Rectal smooth muscle tissue (tissue), 1 donor: Measurements from ENCODE around the gene PLCB4.

Experiments
- H3K27ac ChIP-seq: one replicate; pipeline ENCODE4 v1.7.0; 2013; ENCODE audit warnings: low read depth, low read length, inconsistent platforms
- H3K27me3 ChIP-seq: one replicate; pipeline ENCODE4 v1.7.0; 2013; ENCODE audit warnings: low read length; ENCODE audit not compliant: control insufficient read depth, insufficient read depth
- H3K36me3 ChIP-seq: one replicate; pipeline ENCODE4 v1.7.0; 2013; ENCODE audit warnings: low read length; ENCODE audit not compliant: control insufficient read depth, insufficient read depth
- H3K4me1 ChIP-seq: one replicate; pipeline ENCODE4 v1.7.0; 2013; ENCODE audit warnings: low read length; ENCODE audit not compliant: control insufficient read depth, insufficient read depth
- H3K4me3 ChIP-seq: one replicate; pipeline ENCODE4 v1.7.0; 2013; ENCODE audit warnings: low read length
- H3K9ac ChIP-seq: one replicate; pipeline ENCODE4 v1.7.0; 2013; ENCODE audit warnings: low read length

Gene PLCB4

GRCh38 chr20:9503526-9504245 lies 434.8 kb downstream of the PLCB4 start:
- Histone ChIP-seq H3K9ac (no peak overlapping the region), H3K4me1 (no peaks in the 10 kb centered on the region), H3K4me3 (no peak overlapping the region), H3K27me3 (peaks cover 17% of the 10 kb centered on the region), H3K36me3 (no peaks in the 10 kb centered on the region), H3K27ac (no peak overlapping the region)

- H3K4me3 ChIP-seq: no peak overlapping the region
- no peaks in the 10 kb centered on the region for H3K36me3 ChIP-seq
- no peak overlapping the region for H3K27ac ChIP-seq
- no peaks in the 10 kb centered on the region for H3K4me1 ChIP-seq
- peaks cover 17% of the 10 kb centered on the region for H3K27me3 ChIP-seq
- H3K9ac ChIP-seq: no peak overlapping the region
Observed at GRCh38 chr20:9506280-9506821, 437.5 kb downstream of the PLCB4 start.

- no peak overlapping the region for H3K27ac ChIP-seq
- peaks cover 17% of the 10 kb centered on the region for H3K27me3 ChIP-seq
- H3K4me3 ChIP-seq: no peak overlapping the region
- no peaks in the 10 kb centered on the region for H3K4me1 ChIP-seq
- H3K9ac ChIP-seq: no peak overlapping the region
- no peaks in the 10 kb centered on the region for H3K36me3 ChIP-seq
Observed at GRCh38 chr20:9506964-9507369, 438.1 kb downstream of the PLCB4 start.

GRCh38 chr20:9507544-9508239 lies 438.8 kb downstream of the PLCB4 start:
- Histone ChIP-seq H3K9ac (no peak overlapping the region), H3K27me3 (peaks cover 17% of the 10 kb centered on the region), H3K4me1 (no peaks in the 10 kb centered on the region), H3K4me3 (no peak overlapping the region), H3K27ac (no peak overlapping the region), H3K36me3 (no peaks in the 10 kb centered on the region)

- no peak overlapping the region for H3K9ac ChIP-seq
- H3K4me1 ChIP-seq: no peaks in the 10 kb centered on the region
- H3K27ac ChIP-seq: no peak overlapping the region
- H3K36me3 ChIP-seq: no peaks in the 10 kb centered on the region
- no peak overlapping the region for H3K4me3 ChIP-seq
- H3K27me3 ChIP-seq: peaks cover 17% of the 10 kb centered on the region
Observed at GRCh38 chr20:9508240-9508661, 439.4 kb downstream of the PLCB4 start.

- Histone ChIP-seq H3K27me3 (peaks cover 17% of the 10 kb centered on the region), H3K36me3 (no peaks in the 10 kb centered on the region)
Observed at GRCh38 chr20:9508696-9509178, 439.9 kb downstream of the PLCB4 start.

GRCh38 chr20:9509246-9509645 lies 440.4 kb downstream of the PLCB4 start:
- Histone ChIP-seq H3K9ac (no peak overlapping the region), H3K27me3 (peaks cover 20% of the 10 kb centered on the region), H3K27ac (no peak overlapping the region), H3K36me3 (no peaks in the 10 kb centered on the region), H3K4me1 (no peaks in the 10 kb centered on the region), H3K4me3 (no peak overlapping the region)

More at GRCh38 chr20:9508696-9509178, 439.9 kb downstream of the PLCB4 start:
- Histone ChIP-seq H3K4me1 (no peaks in the 10 kb centered on the region), H3K27ac (no peak overlapping the region), H3K4me3 (no peak overlapping the region), H3K9ac (no peak overlapping the region)

GRCh38 chr20:9510911-9511310 lies 442.0 kb downstream of the PLCB4 start:
- Histone ChIP-seq H3K27ac (no peak overlapping the region), H3K4me3 (no peak overlapping the region), H3K36me3 (no peaks in the 10 kb centered on the region), H3K4me1 (no peaks in the 10 kb centered on the region), H3K27me3 (peaks cover 15% of the 10 kb centered on the region), H3K9ac (no peak overlapping the region)

GRCh38 chr20:9514072-9514460 lies 445.2 kb downstream of the PLCB4 start:
- Histone ChIP-seq H3K4me3 (no peak overlapping the region), H3K9ac (no peak overlapping the region), H3K27ac (no peak overlapping the region), H3K36me3 (no peaks in the 10 kb centered on the region), H3K4me1 (no peaks in the 10 kb centered on the region), H3K27me3 (peaks cover 2% of the 10 kb centered on the region)

- Histone ChIP-seq H3K4me3 (peak within 1 kb of the TSS; percentile 32), H3K36me3 (no peaks in the 10 kb centered on the region), H3K4me1 (no peaks in the 10 kb centered on the region), H3K9ac (no peak within 1 kb of the TSS), H3K27me3 (peaks cover 2% of the 10 kb centered on the region), H3K27ac (no peak within 1 kb of the TSS)
Observed at GRCh38 chr20:9514461-9515213, 445.8 kb downstream of the PLCB4 start, which contains the start of gene LAMP5. Gene LAMP5 (plus strand): TSS chr20:9514590. CDS start chr20:9514853, 263 bp downstream.

- Histone ChIP-seq H3K27me3 (peaks cover 2% of the 10 kb centered on the region), H3K4me3 (no peak overlapping the region), H3K9ac (no peak overlapping the region), H3K27ac (no peak overlapping the region), H3K36me3 (no peaks in the 10 kb centered on the region), H3K4me1 (no peaks in the 10 kb centered on the region)
Observed at GRCh38 chr20:9515214-9515585, 446.3 kb downstream of the PLCB4 start.

GRCh38 chr20:9515741-9516233 lies 446.9 kb downstream of the PLCB4 start:
- Histone ChIP-seq H3K4me3 (peak overlapping the region; percentile 9), H3K27ac (no peak overlapping the region), H3K36me3 (no peaks in the 10 kb centered on the region), H3K4me1 (no peaks in the 10 kb centered on the region), H3K9ac (no peak overlapping the region), H3K27me3 (peaks cover 2% of the 10 kb centered on the region)
